Left hindlimb (tissue), 1 donor: Measurements from ENCODE around the gene LRRC61.
A peak's percentile ranks its signal among the peaks of the same experiment; 100 is the strongest.
"Not testable (repeated sequence)": the region's sequence is repeated elsewhere in the genome, so short reads cannot be mapped to it uniquely, and the experiment has no call there.

Experiments used
- DNase-seq: peaks from one replicate; pipeline ENCODE4 v3.0.0-alpha.2; 2018

The LRRC61 gene, protein sequence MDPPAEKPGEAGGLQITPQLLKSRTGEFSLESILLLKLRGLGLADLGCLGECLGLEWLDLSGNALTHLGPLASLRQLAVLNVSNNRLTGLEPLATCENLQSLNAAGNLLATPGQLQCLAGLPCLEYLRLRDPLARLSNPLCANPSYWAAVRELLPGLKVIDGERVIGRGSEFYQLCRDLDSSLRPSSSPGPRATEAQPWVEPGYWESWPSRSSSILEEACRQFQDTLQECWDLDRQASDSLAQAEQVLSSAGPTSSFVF

GRCh38 chr7:150322833-150323681 lies at the start of gene LRRC61, which contains the start of gene ACTR3C:
Gene LRRC61 (plus strand): TSS chr7:150323355. CDS start chr7:150336862, 13,507 bp downstream.
Gene ACTR3C (minus strand): TSS chr7:150323545. CDS start chr7:150295296, 28,249 bp downstream.
- peak; percentile 56 for DNase-seq

DNA sequence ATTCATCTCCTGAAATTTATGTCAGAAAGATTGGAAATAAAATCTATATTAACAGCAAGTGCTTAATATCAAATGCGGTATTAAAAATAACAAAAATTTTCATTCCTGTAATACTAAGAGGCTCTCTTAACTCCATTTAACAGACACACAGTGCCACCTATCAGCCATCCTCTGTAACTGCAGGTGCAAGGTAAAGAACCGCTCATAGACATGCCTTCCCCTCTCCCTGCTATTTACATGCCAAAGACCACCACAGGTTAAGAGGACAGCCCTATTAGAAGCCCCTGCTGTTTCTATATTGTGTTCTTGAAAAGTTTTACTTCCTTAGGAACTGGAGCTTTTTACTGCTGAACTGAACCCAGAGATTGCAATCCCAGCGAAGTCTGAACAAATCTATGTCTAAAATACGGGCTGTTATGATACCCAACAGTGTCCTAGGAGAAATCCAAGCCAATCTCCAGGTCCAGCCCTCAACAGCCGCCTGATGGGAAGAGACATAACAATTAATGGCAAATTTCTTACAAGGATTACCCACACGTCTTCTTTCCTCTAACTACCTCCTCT lies 46.9 kb upstream of the LRRC61 start:
- not testable (repeated sequence) for DNase-seq

GRCh38 chr7:150278383-150278782 lies 44.8 kb upstream of the LRRC61 start:
- DNase-seq = not testable (repeated sequence)

- DNase-seq = not testable (repeated sequence)
These were observed 41.3 kb upstream of the LRRC61 start for GRCh38 chr7:150281681-150282403.

GRCh38 chr7:150283111-150283510 lies 40.0 kb upstream of the LRRC61 start:
- not testable (repeated sequence) for DNase-seq

- DNase-seq = not testable (repeated sequence)
These were observed 39.5 kb upstream of the LRRC61 start for GRCh38 chr7:150283608-150284007.

DNA sequence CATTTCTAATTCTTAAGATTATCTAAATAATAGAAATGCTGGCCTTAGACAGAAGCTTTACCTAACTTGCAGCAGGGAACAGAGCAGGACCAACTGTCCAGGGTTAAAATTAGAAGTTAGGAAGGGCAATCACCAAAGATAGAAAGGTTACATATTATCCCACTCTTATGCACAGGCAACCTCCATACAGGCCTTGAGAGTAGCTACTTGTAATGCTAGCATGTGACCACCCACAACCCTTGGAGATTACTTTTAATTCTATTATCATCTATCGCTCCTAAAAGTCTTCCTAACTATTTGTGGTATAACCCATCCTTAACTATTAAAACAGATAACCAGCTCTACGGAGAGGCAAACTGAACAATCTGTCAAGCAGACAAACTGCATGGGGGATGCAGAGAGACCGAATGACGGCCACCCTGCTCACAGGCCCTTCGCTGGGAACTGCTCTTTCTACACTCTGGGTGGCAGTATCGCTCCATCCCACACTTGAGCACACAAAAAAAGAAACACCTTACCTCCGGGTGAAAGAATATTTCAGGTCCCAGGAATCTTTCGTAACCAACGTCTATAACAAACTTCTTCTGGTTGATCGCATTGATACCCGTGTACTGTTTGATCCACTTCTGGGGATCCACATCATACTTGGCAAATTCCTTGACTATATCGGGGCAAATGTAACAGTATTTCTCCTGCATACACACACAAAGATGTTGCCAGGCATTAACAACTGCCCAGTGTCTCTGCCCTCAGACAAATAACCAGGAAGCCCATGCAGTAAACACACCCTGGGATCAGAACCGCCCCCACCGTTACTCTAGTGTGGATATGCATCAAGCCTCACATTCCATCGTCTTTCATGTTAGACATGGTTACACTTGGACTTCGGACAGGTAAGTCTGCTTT lies 37.1 kb upstream of the LRRC61 start:
- DNase-seq = not testable (repeated sequence)

GRCh38 chr7:150287815-150288214 lies 35.3 kb upstream of the LRRC61 start:
- DNase-seq = not testable (repeated sequence)

DNA sequence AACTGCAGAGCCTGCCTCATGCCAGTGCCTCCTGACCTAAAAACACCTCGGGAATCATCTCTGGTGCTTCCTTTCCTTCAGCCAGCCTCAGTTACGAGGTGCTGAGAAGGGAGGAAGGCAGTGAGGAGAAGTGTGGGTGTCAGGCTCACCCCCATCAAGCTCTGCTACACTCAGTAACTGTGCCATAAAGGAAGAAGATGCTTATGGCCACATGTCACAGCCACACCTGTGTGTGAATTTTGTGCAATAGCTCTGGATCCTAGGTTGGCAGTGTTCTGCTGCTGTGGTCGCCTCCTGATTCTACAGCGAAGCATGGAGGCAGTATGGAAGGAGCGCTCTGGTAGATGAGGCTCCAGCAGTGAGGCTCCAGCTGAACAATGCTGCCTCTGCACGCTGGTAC lies 34.3 kb upstream of the LRRC61 start:
- DNase-seq = not testable (repeated sequence)

DNA sequence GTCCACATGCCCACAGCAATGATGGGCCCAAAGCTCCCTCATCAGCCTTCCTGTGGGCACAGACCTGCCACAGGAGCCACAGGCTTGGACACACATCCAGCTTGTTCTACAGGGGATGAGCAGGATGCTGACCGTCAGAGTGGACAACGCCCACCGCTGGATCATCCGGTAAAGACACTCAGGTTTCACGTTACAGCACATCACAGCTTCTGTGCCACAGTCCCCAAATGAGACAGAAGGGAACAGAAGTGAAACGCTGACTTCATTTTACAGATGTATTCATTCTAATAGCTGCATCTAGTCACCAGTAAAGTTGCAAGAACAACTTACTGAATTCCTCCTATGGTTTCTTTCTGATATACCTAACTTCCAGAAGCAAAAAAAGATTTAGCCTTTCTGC lies 32.8 kb upstream of the LRRC61 start:
- not testable (repeated sequence) for DNase-seq

GRCh38 chr7:150295027-150295426 lies 28.1 kb upstream of the LRRC61 start:
- DNase-seq = not testable (repeated sequence)

DNA sequence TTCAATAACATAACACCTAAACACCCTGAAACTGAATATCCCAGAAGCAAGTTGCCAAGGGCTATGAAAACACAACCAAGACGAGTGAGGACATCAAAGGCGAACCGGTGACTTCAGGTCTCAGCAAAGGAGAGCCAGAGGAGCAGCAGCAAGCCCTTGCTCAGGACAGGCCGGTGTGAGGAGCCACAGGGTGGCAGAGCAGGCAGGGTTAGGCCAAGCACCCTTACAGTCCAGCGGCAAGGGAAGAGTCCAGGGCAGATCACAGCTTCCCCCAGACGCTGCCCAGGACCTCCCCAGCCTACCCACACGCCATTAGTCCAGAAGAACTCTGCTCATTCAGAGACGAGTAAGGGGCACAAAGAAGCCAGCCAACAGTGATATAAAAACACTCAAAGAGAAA lies 27.5 kb upstream of the LRRC61 start:
- not testable (repeated sequence) for DNase-seq

DNA sequence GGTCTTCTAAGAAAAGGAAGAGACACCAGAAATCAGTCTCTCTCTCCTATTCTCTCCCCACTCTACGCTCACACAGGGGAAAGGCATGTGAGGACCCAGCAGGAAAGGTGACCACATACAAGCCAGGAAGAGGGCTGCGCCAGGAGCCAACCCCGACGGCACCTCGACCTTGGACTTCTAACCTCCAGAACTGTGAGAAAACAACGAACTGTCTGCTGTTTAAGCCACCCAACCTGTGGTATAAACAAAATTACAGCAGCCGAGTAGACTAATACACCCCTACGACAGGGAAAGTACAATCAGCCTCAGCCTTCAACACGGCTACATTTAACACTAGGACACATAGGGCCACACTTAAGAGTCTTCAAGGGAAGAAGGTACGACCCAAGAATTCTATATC lies 26.4 kb upstream of the LRRC61 start:
- not testable (repeated sequence) for DNase-seq

GRCh38 chr7:150297978-150298377 lies 25.2 kb upstream of the LRRC61 start:
- not testable (repeated sequence) for DNase-seq

- DNase-seq = not testable (repeated sequence)
These were observed 20.2 kb upstream of the LRRC61 start for GRCh38 chr7:150302908-150303310.

- not testable (repeated sequence) for DNase-seq
These were observed 18.5 kb upstream of the LRRC61 start for GRCh38 chr7:150304499-150305258.

GRCh38 chr7:150305259-150305902 lies 17.8 kb upstream of the LRRC61 start:
- not testable (repeated sequence) for DNase-seq

DNA sequence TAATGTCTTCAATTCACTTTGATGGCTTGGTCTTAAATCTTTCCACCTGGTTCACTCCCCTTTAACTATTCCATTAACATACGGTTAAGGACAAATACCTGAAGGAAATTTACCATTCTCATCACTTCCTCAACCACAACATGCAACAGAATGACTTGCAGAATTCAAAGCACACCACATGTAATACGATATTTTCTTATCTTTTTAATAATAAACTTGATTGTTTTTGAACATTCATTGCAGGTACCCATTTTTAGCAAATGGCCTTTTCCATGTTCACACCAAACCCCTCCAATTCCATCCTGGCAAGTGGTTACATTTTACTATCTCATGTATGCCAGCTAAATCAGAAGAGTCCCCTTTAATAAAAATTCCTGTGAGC lies 17.3 kb upstream of the LRRC61 start:
- not testable (repeated sequence) for DNase-seq

DNA sequence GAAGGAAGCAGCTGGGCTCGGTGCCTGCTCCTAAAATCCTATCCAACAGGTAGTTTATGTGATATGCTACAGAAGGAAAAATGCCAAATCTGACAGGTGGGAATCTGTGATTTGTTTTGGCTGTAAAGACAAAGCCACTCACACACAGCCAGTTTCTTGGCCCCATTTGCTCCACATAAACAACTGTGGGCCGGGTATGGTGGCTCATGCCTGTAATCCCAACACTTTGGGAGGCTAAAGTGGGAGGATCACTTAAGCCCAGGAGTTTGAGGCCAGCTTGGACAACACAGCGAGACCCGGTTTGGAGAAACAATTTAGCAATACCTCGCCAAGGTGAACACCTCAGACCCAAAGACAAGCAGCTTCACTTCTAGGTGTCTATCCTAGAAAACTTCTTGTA lies 16.8 kb upstream of the LRRC61 start:
- not testable (repeated sequence) for DNase-seq

DNA sequence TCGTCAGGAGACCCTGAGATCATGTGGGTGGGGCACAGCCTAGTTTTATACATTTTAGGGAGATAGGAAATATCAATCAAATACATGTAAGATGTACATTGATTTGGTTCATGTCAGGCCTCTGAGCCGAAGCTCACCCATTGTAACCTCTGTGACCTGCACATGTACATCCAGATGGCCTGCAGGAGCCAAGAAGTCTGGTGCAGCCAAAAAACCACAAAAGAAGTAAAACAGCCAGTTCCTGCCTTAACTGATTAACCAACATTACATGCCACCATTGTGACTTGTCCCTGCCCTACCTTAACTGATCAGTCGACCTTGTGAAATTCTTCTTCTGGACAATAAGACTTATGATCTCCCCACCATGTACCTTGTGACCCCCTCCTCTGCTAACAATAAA lies 16.0 kb upstream of the LRRC61 start:
- DNase-seq = no peak
